IMR-90 (cell line): ENCODE results near the gene STOX2. TPM values are rescaled to one million over a fixed set of nuclear protein-coding genes. Genes with fewer than 3 reads are reported as not detected.

Source experiments
- ATAC-seq: fragments of 200-7000 bp; cut with Tn5 transposase; 2 replicates; pipeline ENCODE4 v1.9.1; 2020; ENCODE audit warnings: low read depth, mild to moderate bottlenecking, moderate library complexity
- BruUV-seq: library from RNA; stranded (reverse); fragments of 400-500 nt; replicated peaks from 2 replicates; lab custom pipeline; 2021; lab: Mats Ljungman, UMichigan
- CTCF ChIA-PET: fragments of 300-600 bp; formaldehyde crosslinking; extraction: SDS; loops from one replicate; lab custom pipeline; 2021; ENCODE audit warnings: antibody characterized with exemption; lab: Yijun Ruan, JAX
- POLR2A ChIA-PET: fragments of 300-600 bp; sonication (Branson Sonifier 250); formaldehyde crosslinking; loops from one replicate; lab custom pipeline; 2022; ENCODE audit warnings: antibody characterized with exemption; ENCODE audit not compliant: unreplicated experiment; lab: Charles Lee
- DNase-seq: peaks from one replicate; pipeline ENCODE4 v3.0.0; 2013
- H2AFZ ChIP-seq: replicated peaks from 2 replicates; pipeline ENCODE3; 2013; ENCODE audit warnings: low read length, mild to moderate bottlenecking; ENCODE audit not compliant: poor library complexity
- H2AK5ac ChIP-seq: 2 replicates; pipeline ENCODE4 v1.6.1; 2013; ENCODE audit warnings: low read depth, low read length, inconsistent platforms
- H2AK9ac ChIP-seq: replicated peaks from 2 replicates; pipeline ENCODE3; 2013; ENCODE audit warnings: mild to moderate bottlenecking, low read depth, low read length, moderate library complexity; ENCODE audit not compliant: poor library complexity
- H2BK120ac ChIP-seq: 2 replicates; pipeline ENCODE4 v1.6.1; 2013; ENCODE audit warnings: low read depth, low read length, inconsistent platforms
- H2BK15ac ChIP-seq: 3 replicates; pipeline ENCODE4 v1.6.1; 2013; ENCODE audit warnings: low read depth, low read length, inconsistent platforms
- H2BK20ac ChIP-seq: 2 replicates; pipeline ENCODE4 v1.6.1; 2013; ENCODE audit warnings: low read depth, mild to moderate bottlenecking, inconsistent platforms, low read length, moderate library complexity
- H2BK5ac ChIP-seq: 2 replicates; pipeline ENCODE4 v1.6.1; 2013; ENCODE audit warnings: mild to moderate bottlenecking, low read depth, low read length, inconsistent platforms; ENCODE audit not compliant: poor library complexity, severe bottlenecking
- H3K14ac ChIP-seq: replicated peaks from 2 replicates; pipeline ENCODE4 v1.6.1; 2013; ENCODE audit warnings: low read depth, low read length, inconsistent platforms
- H3K18ac ChIP-seq: 2 replicates; pipeline ENCODE4 v1.6.1; 2013; ENCODE audit warnings: low read depth, low read length, control low read depth
- H3K23ac ChIP-seq: 2 replicates; pipeline ENCODE4 v1.6.1; 2013; ENCODE audit warnings: low read depth, low read length, inconsistent platforms
- H3K27ac ChIP-seq: 2 replicates; pipeline ENCODE4 v1.5.1; 2013; ENCODE audit warnings: mild to moderate bottlenecking, control low read depth, low read length; ENCODE audit not compliant: insufficient read depth
- H3K27me3 ChIP-seq: 2 replicates; pipeline ENCODE4 v1.6.1; 2013; ENCODE audit warnings: low read length; ENCODE audit not compliant: control insufficient read depth, insufficient read depth
- H3K36me3 ChIP-seq: 2 replicates; pipeline ENCODE4 v1.6.1; 2013; ENCODE audit warnings: low read length, mixed read lengths; ENCODE audit not compliant: control insufficient read depth, insufficient read depth
- H3K4ac ChIP-seq: 2 replicates; pipeline ENCODE4 v1.6.1; 2013; ENCODE audit warnings: low read depth, low read length, inconsistent platforms
- H3K4me1 ChIP-seq: 2 replicates; pipeline ENCODE4 v1.6.1; 2013; ENCODE audit warnings: low read length, mixed read lengths; ENCODE audit not compliant: control insufficient read depth, insufficient read depth
- H3K4me2 ChIP-seq: 2 replicates; pipeline ENCODE4 v1.6.1; 2013; ENCODE audit warnings: low read depth, mild to moderate bottlenecking, control low read depth, low read length, moderate library complexity
- H3K4me3 ChIP-seq: 2 replicates; pipeline ENCODE4 v1.5.1; 2013; ENCODE audit warnings: low read depth, mild to moderate bottlenecking, control low read depth, low read length, moderate library complexity; ENCODE audit not compliant: insufficient read depth
- H3K56ac ChIP-seq: 2 replicates; pipeline ENCODE4 v1.6.1; 2013; ENCODE audit warnings: low read length, inconsistent platforms; ENCODE audit not compliant: insufficient read depth; ENCODE audit errors: extremely low read depth
- H3K79me1 ChIP-seq, 2 experiments: 2 replicates each; pipeline ENCODE4 v1.6.1; 2013; ENCODE audit warnings: low read length in 2 of 2, inconsistent platforms in 1 of 2, low read depth in 1 of 2
- H3K9ac ChIP-seq: 2 replicates; pipeline ENCODE4 v1.6.1; 2013; ENCODE audit warnings: low read depth, low read length, control low read depth
- H3K9me1 ChIP-seq: 2 replicates; pipeline ENCODE4 v1.6.1; 2013; ENCODE audit warnings: low read length, inconsistent platforms; ENCODE audit not compliant: insufficient read depth
- H3K9me3 ChIP-seq: 2 replicates; pipeline ENCODE4 v1.6.1; 2013; ENCODE audit warnings: low read length; ENCODE audit not compliant: control insufficient read depth, insufficient read depth
- H4K20me1 ChIP-seq: 2 replicates; pipeline ENCODE4 v1.6.1; 2013; ENCODE audit warnings: low read length, inconsistent platforms; ENCODE audit not compliant: insufficient read depth
- H4K5ac ChIP-seq: 2 replicates; pipeline ENCODE4 v1.6.1; 2013; ENCODE audit warnings: mild to moderate bottlenecking, low read depth, low read length, control low read depth
- H4K8ac ChIP-seq, 2 experiments: 2 replicates each; pipeline ENCODE4 v1.6.1; 2013; ENCODE audit warnings: low read depth in 2 of 2, low read length in 2 of 2, control low read depth in 1 of 2, inconsistent platforms in 1 of 2
- H4K91ac ChIP-seq: 2 replicates; pipeline ENCODE4 v1.6.1; 2013; ENCODE audit warnings: low read depth, low read length, inconsistent platforms; ENCODE audit not compliant: insufficient read depth
- CEBPB ChIP-seq: IDR thresholded peaks from 2 replicates; pipeline ENCODE4 v1.6.1; 2012; ENCODE audit warnings: low read depth, low read length, improper control_type of control experiment
- CHD1 ChIP-seq: IDR thresholded peaks from 2 replicates; pipeline ENCODE4 v1.6.1; 2012; ENCODE audit warnings: low read depth, low read length, improper control_type of control experiment
- FOS ChIP-seq: fragments of 150-350 bp; IDR thresholded peaks from 2 replicates; pipeline ENCODE4 v1.6.1; 2016; ENCODE audit warnings: low read depth, low read length
- MAZ ChIP-seq: IDR thresholded peaks from 2 replicates; pipeline ENCODE4 v1.6.1; 2012; ENCODE audit warnings: low read depth, mild to moderate bottlenecking, low read length, improper control_type of control experiment, moderate library complexity, borderline replicate concordance
- MXI1 ChIP-seq: IDR thresholded peaks from 2 replicates; pipeline ENCODE4 v1.6.1; 2012; ENCODE audit warnings: low read depth, mild to moderate bottlenecking, low read length, moderate library complexity, borderline replicate concordance
- NFE2L2 ChIP-seq: fragments of 150-350 bp; IDR thresholded peaks from 2 replicates; pipeline ENCODE4 v1.6.1; 2016; ENCODE audit warnings: low read depth, mild to moderate bottlenecking, low read length
- POLR2A ChIP-seq: IDR thresholded peaks from 2 replicates; pipeline ENCODE4 v1.6.1; 2012; ENCODE audit warnings: mild to moderate bottlenecking, low read depth, low read length
- RAD21 ChIP-seq: IDR thresholded peaks from 2 replicates; pipeline ENCODE4 v1.6.1; 2012; ENCODE audit warnings: low read length, improper control_type of control experiment
- RCOR1 ChIP-seq: IDR thresholded peaks from 2 replicates; pipeline ENCODE4 v1.6.1; 2012; ENCODE audit warnings: mild to moderate bottlenecking, low read length, improper control_type of control experiment; ENCODE audit not compliant: insufficient replicate concordance
- RFX5 ChIP-seq: IDR thresholded peaks from 2 replicates; pipeline ENCODE4 v1.8.0; 2012; ENCODE audit warnings: low read depth, mild to moderate bottlenecking, low read length, moderate library complexity
- SMC3 ChIP-seq: fragments of 150-350 bp; IDR thresholded peaks from 2 replicates; pipeline ENCODE4 v1.6.1; 2016; ENCODE audit warnings: low read depth, mild to moderate bottlenecking, antibody characterized with exemption, low read length, moderate library complexity
- WGBS, 2 experiments: methylation state at CpG; one replicate each; pipeline versions ENCODE4 v1.1.5 to v1.1.7; 2013; ENCODE audit warnings: missing lambda C conversion rate in 2 of 2; ENCODE audit not compliant: insufficient read length in 1 of 2; ENCODE audit errors: extremely low coverage in 2 of 2; 5-methylcytosine and 5-hydroxymethylcytosine counted together
- dilution Hi-C: fragments of 300-500 bp; cut with HindIII; formaldehyde crosslinking; loops from one replicate; pipeline ENCODE4 v1.14.3; 2018; ENCODE audit warnings: low sequenced_read_pairs; ENCODE audit not compliant: unreplicated experiment
- in situ Hi-C: fragments of 300-500 bp; cut with MboI; formaldehyde crosslinking; loops from 3 replicates; pipeline ENCODE4 v1.14.3; 2019; ENCODE audit warnings: low sequenced_read_pairs, inconsistent platforms, mixed read lengths
- intact Hi-C: fragments of 100-400 bp; cut with micrococcal nuclease; formaldehyde crosslinking; loops from 2 replicates; pipeline ENCODE4 v1.10.0; 2022
- polyA plus RNA-seq, 3 experiments: library from polyadenylated mRNA; depleted of rRNA; stranded (reverse); fragments of >200 nt; gene quantifications; 2 replicates each; pipeline ENCODE4 v1.2.3, GENCODE V29; 2012; ENCODE audit warnings: low replicate concordance in 1 of 3
- total RNA-seq: library from RNA; depleted of rRNA; stranded (reverse); fragments of >200 nt; gene quantifications from 2 replicates; pipeline ENCODE4 v1.2.3, GENCODE V29; 2012
- TF ChIP-seq, protein P1 (sequence below): fragments of 150-350 bp; IDR thresholded peaks from 2 replicates; pipeline ENCODE4 v1.6.1; 2017; ENCODE audit warnings: mild to moderate bottlenecking, antibody characterized with exemption, low read length, low read depth
- TF ChIP-seq, protein P2 (sequence below): conservative IDR thresholded peaks from 2 replicates; pipeline ENCODE4 v1.5.1; 2012; ENCODE audit warnings: mild to moderate bottlenecking, low read depth, low read length, improper control_type of control experiment
- TF ChIP-seq, protein P3 (sequence below): fragments of 150-350 bp; IDR thresholded peaks from 2 replicates; pipeline ENCODE4 v1.6.1; 2016; ENCODE audit warnings: low read depth, mild to moderate bottlenecking, low read length, moderate library complexity, borderline replicate concordance

Gene STOX2
- total and polyA plus RNA-seq, 2 of the 4 experiments (the other 2 are of a cell fraction): 1.1 to 5.4 TPM

DNA sequence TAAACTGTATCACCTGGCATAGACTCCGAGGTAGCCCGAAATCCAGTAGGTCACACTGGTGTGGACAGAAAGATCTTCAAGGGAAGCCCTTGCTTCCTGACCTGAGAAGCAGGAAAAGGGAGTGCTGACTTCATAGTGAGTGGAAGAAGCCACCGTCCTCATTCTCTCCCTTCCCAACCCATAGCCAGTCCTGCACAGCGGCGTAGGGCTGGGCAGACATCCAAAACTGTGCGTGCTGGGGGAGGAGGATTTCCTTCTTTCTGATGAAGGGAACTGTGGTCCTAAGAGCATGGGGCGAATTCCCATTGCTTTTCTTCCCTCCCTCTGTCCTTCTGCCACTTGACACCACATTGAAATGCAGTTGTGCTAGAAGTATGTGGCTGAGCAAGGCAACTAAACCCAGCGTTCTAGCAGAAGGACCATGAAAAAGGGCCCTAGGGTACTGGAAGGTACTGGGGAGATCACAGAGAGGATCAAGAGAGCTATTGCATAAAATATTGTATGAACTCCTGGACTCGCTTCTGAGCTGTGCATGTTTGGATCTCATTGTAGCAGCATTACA, 66.9 kb downstream of the STOX2 start:
- no peak overlapping the region for H2BK15ac ChIP-seq
- dilution Hi-C loops (no loop called here), intact Hi-C loops (no loop called here), in situ Hi-C loops (no loop called here)
- H4K5ac ChIP-seq: no peak overlapping the region
- no peaks in the 10 kb centered on the region for H4K20me1 ChIP-seq
- ChIA-PET POLR2A (no interaction called here), CTCF (interaction anchor here (0.7 kb wide), 1 partner anchor 34 kb away, joined by 3 read pairs; no protein-coding TSS in a partner anchor)
- H2AK9ac ChIP-seq: no peak overlapping the region
- ATAC-seq: peak; percentile 63
- no peak overlapping the region for H3K14ac ChIP-seq
- H3K4ac ChIP-seq: no peak overlapping the region
- TF ChIP-seq CEBPB (no peak), RCOR1 (no peak), RAD21 (no peak), RFX5 (no peak), POLR2A (no peak), CHD1 (no peak), NFE2L2 (no peak), FOS (no peak), SMC3 (no peak), MAZ (no peak), MXI1 (no peak)
- TF ChIP-seq, protein P1, sequence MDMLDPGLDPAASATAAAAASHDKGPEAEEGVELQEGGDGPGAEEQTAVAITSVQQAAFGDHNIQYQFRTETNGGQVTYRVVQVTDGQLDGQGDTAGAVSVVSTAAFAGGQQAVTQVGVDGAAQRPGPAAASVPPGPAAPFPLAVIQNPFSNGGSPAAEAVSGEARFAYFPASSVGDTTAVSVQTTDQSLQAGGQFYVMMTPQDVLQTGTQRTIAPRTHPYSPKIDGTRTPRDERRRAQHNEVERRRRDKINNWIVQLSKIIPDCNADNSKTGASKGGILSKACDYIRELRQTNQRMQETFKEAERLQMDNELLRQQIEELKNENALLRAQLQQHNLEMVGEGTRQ: no peak
- TF ChIP-seq, protein P2, sequence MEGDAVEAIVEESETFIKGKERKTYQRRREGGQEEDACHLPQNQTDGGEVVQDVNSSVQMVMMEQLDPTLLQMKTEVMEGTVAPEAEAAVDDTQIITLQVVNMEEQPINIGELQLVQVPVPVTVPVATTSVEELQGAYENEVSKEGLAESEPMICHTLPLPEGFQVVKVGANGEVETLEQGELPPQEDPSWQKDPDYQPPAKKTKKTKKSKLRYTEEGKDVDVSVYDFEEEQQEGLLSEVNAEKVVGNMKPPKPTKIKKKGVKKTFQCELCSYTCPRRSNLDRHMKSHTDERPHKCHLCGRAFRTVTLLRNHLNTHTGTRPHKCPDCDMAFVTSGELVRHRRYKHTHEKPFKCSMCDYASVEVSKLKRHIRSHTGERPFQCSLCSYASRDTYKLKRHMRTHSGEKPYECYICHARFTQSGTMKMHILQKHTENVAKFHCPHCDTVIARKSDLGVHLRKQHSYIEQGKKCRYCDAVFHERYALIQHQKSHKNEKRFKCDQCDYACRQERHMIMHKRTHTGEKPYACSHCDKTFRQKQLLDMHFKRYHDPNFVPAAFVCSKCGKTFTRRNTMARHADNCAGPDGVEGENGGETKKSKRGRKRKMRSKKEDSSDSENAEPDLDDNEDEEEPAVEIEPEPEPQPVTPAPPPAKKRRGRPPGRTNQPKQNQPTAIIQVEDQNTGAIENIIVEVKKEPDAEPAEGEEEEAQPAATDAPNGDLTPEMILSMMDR: no peak
- TF ChIP-seq, protein P3, sequence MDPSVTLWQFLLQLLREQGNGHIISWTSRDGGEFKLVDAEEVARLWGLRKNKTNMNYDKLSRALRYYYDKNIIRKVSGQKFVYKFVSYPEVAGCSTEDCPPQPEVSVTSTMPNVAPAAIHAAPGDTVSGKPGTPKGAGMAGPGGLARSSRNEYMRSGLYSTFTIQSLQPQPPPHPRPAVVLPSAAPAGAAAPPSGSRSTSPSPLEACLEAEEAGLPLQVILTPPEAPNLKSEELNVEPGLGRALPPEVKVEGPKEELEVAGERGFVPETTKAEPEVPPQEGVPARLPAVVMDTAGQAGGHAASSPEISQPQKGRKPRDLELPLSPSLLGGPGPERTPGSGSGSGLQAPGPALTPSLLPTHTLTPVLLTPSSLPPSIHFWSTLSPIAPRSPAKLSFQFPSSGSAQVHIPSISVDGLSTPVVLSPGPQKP: no peak
- H2AK5ac ChIP-seq: no peak overlapping the region
- H3K23ac ChIP-seq: no peak overlapping the region
- no peak overlapping the region for H3K56ac ChIP-seq
- no peak overlapping the region for H4K91ac ChIP-seq
- H2BK5ac ChIP-seq: no peak overlapping the region
- no peaks in the 10 kb centered on the region; the same call in 1 of the 2 replicates for H3K9me1 ChIP-seq
- H3K18ac ChIP-seq: no peak overlapping the region; the same call in 1 of the 2 replicates
- H3K27ac ChIP-seq: no peak overlapping the region
- no peak overlapping the region for H2BK20ac ChIP-seq
- no peak overlapping the region for H3K9ac ChIP-seq
- DNase-seq: no peak
- H3K4me1 ChIP-seq: peaks cover 6% of the 10 kb centered on the region; the same call in 1 of the 2 replicates
- H3K4me2 ChIP-seq: peak overlapping the region; percentile 26; the same call in 1 of the 2 replicates
- 71% methylated on average over 1 of the region's 9 CpGs; no CpG with 5 or more reads in 1 of the 2 experiments for WGBS, 2 experiments
- peak overlapping the region; percentile 49 for H2AFZ ChIP-seq
- no peak overlapping the region for H4K8ac ChIP-seq
- H3K4me3 ChIP-seq: no peak overlapping the region
- H3K79me1 ChIP-seq: no peaks in the 10 kb centered on the region
- H3K36me3 ChIP-seq: no peaks in the 10 kb centered on the region
- no TSS peak for BruUV-seq
- no peaks in the 10 kb centered on the region for H3K27me3 ChIP-seq
- no peaks in the 10 kb centered on the region for H3K9me3 ChIP-seq
- H2BK120ac ChIP-seq: no peak overlapping the region
